SK-N-DZ (cell line): ENCODE results near the gene SOX11.

Source experiments
- DNase-seq: peaks from one replicate; pipeline ENCODE4 v3.0.0-alpha.2; 2015; ENCODE audit warnings: low spot score

Gene SOX11

GRCh38 chr2:5723791-5724735 lies 31.9 kb downstream of the SOX11 start:
- no peak for DNase-seq

- DNase-seq, result no peak
Measured at GRCh38 chr2:5725072-5725471, 32.9 kb downstream of the SOX11 start.

- no peak for DNase-seq
Measured at GRCh38 chr2:5725794-5726463, 33.7 kb downstream of the SOX11 start.

DNA sequence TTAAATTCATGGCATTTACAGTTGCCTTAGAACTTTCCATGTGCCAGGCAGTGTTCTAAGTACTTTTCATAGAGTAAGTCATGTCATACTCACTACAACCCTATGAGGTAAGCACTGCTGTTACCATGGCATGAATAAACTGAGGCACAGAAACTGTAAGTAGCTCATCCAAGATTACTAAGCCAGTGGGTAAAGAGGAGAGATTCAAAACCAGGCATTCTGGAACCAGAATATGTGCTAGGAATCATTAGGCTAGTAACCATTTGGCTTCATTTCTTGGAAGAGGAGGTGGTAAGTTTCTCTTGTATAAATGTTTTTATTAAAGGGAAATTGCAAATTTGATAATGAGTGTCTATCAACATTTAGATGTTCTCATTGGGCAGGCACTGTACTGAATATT lies 35.1 kb downstream of the SOX11 start:
- DNase-seq, result no peak

GRCh38 chr2:5729416-5729815 lies 37.2 kb downstream of the SOX11 start:
- no peak for DNase-seq

DNA sequence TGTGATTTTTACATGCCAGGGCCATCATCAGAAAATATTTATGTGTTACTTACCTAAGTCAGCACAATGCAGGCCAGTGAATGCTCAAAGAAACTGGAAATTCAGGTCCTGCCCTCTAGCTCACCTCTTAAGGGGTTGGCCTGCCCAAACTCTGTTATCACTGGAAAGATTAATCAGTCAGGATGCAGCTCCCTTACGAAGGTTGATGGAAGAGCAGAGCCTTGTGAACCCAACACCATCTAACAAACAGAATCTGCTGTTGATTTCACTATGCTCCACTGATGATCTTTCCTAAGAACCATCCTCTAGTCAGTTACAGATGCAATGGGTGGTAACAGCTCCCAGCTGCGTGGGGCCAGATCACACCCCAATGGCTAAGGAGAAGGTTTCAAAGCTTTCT lies 38.2 kb downstream of the SOX11 start:
- no peak for DNase-seq

DNA sequence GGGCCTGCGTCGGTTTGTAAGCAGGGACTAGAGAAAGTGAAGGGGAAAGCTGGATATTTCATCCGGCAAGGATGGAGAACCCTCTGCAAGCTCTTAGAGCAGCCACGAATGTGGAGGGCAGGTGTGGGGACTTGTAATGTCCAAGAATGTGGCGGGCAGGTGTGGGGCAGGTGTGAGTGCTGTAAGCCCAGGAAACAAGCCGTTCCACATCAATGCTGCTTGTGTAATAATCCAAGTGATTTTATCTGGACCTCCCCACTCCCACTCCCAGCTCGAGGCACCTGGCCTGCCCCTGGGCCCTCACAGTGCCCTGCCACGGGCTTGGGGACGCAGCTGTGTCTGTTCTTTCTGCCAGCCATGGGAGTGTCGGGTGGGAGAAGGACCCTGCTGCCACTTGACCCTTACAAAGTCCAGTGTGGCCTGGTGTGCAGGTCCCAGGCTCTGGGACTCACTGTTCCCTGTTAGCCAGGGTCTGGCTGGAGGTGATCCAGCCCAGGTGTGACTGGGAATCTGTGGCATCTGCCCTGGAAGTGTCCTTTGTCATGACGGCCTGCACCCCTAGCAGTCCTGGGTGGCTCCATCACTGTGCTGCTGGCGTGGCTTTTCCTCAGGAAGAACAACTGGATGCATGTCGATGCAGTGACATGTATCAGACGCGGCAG lies 42.8 kb downstream of the SOX11 start:
- no peak for DNase-seq

- DNase-seq, result no peak
Measured at GRCh38 chr2:5735521-5735861, 43.3 kb downstream of the SOX11 start.

GRCh38 chr2:5736050-5736449 lies 43.9 kb downstream of the SOX11 start:
- DNase-seq, result no peak

DNA sequence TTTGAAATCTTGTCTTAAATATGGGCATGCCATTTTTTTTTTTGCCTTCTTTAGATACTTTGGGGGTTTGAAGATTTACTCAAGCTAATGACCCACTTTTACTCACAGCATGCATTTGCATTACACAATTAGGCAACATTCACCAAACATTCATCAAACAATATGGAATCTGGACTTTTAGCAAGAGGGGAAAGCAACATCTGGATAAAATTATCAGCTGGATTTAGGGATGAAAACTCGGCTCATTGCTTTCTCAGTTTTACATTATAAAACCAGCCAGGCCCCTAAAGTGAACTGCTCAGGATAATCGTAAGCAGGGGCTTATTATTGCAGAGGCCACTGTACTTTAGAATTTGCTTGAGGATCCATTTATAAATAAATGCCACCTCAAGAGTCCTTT lies 44.7 kb downstream of the SOX11 start:
- no peak for DNase-seq

- DNase-seq, result no peak
Measured at GRCh38 chr2:5740053-5740452, 47.9 kb downstream of the SOX11 start.

GRCh38 chr2:5740817-5741216 lies 48.6 kb downstream of the SOX11 start:
- no peak for DNase-seq

DNA sequence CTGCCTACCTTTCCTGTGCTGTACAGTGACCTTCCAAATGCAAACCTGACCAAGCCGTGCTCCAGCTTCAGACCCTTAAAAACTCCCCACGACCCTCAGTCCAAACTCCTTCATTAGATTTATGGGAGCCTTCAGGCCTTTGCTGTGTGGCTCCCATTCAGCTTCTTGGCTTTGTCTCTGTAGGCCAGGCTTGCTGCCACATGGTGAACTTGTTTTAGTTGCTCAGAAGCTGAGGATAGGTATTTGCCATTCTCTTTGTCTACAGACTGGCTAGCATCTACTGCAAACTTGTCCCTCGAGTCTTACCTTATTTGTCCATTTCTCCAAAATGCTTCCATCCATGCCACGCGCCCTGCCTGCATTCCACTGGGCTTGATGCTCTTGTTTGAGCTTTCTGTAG lies 49.1 kb downstream of the SOX11 start:
- no peak for DNase-seq

DNA sequence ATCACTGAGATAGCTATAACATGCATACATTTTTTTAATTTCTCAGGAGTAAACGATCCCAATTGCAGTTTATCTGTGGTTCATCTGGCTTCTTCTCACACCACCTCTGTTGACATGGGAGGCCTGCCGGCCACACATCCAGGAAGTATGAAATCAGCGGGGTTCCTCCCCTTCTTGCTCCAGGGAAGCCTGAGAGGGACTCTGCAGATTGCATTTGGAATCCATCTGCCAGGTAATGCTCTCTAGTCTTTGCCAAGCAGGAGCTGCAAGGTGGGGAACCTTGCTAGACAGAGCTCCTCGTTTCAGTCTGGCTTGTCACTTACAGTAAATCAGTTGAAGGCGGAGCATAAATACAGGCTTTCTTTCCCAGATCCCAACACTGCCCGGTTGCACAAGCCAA lies 49.9 kb downstream of the SOX11 start:
- DNase-seq, result no peak

DNA sequence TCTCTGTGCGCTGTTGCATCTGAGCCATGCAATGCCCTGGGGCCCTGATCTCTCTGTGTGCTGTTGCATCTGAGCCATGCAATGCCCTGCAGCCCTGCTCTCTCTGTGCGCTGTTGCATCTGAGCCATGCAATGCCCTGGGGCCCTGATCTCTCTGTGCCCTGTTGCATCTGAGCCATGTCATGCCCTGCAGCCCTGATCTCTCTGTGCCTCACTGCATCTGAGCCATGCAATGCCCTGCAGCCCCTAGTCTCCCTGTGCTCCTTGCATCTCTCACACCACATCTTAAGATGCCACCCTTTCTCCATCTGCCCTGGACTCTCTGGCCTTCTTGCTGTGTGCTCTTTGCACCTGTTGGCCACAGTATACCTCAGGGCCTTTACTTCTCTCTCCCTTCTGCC lies 56.2 kb downstream of the SOX11 start:
- DNase-seq, result no peak

DNA sequence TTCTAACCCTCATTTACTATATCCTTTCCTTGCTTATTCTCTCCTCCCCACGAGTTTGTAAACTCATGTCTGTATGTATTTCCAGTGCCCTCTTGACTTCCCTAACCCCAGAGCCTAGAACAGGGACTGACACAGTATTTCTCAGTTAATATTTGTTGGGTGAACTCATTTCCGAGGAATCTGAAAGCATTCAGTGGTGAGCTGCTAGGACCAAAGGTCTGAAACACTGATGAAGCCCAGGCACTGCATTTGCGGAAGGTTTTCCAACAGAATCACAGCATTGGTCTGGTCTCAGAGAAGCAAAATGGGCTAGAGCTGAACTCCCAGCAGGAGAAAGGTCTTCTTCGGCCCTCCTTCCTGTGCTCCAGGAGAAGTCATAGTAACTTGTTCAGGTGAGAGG lies 56.8 kb downstream of the SOX11 start:
- DNase-seq, result no peak

DNA sequence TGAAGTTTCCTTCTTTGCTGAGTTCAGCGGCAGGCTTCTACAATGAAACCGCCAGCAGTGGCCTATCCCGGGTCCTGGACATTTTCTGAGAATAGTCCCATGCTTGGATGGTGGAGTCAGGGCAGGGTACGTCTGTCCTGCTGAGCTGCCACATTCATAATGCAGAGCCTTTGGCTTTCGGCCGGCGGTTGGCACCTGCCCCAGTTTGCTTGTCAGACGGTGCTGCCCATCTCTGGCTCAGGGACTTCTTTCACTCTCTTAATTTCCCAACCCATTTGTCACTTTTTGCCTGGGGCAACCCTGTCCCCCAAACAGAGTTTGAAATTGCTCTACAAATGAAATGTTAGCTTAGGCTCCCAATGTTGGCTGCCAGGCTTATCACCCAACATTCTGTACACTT lies 57.2 kb downstream of the SOX11 start:
- DNase-seq, result no peak
